Measurements from ENCODE around the gene SLC24A5. TPM values are rescaled to one million over a fixed set of nuclear protein-coding genes. Genes with fewer than 3 reads are reported as not detected.

SLC24A5 gene
- total and polyA plus RNA-seq, 5 donors: not detected

DNA sequence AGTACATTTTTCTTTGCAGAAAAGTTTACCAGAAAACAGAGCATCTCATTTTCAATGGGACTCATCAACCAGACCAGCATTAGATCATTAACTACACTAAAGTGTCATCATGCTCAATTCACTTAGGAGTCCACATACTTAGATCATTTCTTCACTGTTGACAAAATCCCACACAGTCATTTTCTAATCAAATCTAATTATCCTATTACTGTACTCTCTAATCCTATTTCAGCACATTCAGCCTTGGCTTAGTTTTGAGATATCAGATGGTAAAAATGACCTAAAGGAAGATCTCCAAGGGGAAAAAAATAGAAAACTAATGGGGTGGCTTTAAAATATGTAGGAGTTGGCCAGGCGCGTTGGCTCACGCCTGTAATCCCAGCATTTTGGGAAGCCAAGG, 65.5 kb downstream of the SLC24A5 start:
- intact Hi-C loops (cut with DNase I): no loop called here
- WGBS: 92% methylated on average over 3 of the region's 3 CpGs
- no peak overlapping the region for H3K4me3 ChIP-seq (ENCODE audit: low read length)
- ATAC-seq: no peak
- H3K4me1 ChIP-seq (ENCODE audit: control insufficient read depth, insufficient read depth, low read length): no peaks in the 10 kb centered on the region
- DNase-seq: no peak
- H3K27ac ChIP-seq (ENCODE audit: low read length): no peak overlapping the region
- no peaks in the 10 kb centered on the region for H3K27me3 ChIP-seq (ENCODE audit: control insufficient read depth, insufficient read depth)
- H3K9me3 ChIP-seq (ENCODE audit: control insufficient read depth, low read length): no peaks in the 10 kb centered on the region

DNA sequence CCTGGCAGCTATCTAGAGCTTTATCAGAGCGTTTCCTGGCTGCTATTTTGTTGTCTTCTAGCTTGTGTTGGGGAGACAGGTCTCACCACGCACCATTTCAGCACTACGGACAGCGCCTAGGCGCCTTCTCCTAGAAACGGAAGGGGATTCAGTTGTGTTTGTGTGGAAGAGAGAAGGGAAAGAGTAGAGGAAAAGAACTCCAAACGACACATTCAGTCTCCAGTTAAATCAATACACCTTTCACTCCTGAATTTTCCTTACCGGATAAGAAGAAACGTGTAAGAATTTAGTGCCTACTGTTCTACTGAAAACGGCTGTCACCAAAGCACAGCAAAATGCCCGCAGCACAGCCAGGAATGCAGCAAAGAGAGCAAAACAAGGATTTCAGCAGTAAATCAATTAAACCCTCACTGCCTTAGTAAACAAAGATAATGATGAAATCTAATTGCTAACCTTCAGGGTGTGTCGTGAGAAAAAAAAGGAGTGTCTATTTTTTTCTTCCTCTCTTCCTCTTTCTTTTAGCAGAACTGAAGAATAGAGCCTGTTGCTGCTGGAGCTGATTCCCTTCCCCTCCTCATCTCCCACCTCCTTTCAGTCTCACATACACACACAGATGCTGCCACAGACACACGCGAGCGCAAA, 70.3 kb downstream of the SLC24A5 start:
- ATAC-seq: no peak
- no peaks in the 10 kb centered on the region for H3K9me3 ChIP-seq (ENCODE audit: control insufficient read depth, low read length)
- DNase-seq: peak; percentile 63 to 84 (median 83)
- WGBS: 7% methylated on average over 15 of the region's 15 CpGs
- H3K4me1 ChIP-seq (ENCODE audit: control insufficient read depth, insufficient read depth, low read length): no peaks in the 10 kb centered on the region
- H3K27ac ChIP-seq (ENCODE audit: low read length): no peak overlapping the region
- intact Hi-C loops (cut with DNase I): no loop called here
- H3K4me3 ChIP-seq (ENCODE audit: low read length): no peak overlapping the region
- no peaks in the 10 kb centered on the region for H3K27me3 ChIP-seq (ENCODE audit: control insufficient read depth, insufficient read depth)

DNA sequence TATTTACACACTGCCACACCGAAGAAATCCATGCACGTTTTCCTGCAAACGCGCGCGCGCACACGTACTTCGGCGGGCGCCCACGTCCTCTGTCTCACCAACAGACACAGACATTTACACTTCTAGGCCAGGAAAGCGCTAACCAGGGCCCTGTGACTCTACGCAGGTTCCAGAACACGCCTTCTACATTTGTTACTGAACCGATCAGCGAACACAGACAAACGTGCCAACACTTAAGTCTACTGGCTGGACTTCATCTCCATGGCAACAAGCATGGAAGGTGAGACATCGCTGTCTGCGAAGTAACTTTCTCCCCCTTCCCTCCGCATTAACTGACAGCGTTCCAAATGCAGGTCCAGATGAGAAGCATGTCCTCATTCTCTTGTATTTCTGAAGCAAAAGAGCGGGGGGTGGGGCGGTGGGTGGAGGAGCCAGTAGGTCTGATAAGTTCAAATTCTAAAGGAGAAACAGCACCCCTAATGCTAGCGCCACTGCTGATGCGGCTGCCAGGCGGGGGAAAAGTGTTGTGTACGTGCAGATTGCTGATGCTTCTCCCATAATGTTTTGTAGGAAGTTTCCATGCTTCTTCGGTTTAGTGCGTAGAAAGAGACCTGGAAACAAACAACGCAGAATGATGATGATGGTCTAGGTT, 70.9 kb downstream of the SLC24A5 start, which contains the start of gene CTXN2:
TSS of gene CTXN2 (plus strand) at position 92 of the 652 bp plus-strand sequence. CDS start 9,636 bp downstream, outside the sequence.
- H3K4me3 ChIP-seq (ENCODE audit: low read length): no peak within 1 kb of the TSS
- intact Hi-C loops (cut with DNase I): no loop called here
- 8% methylated on average over 31 of the region's 31 CpGs for WGBS
- H3K9me3 ChIP-seq (ENCODE audit: control insufficient read depth, low read length): no peaks in the 10 kb centered on the region
- H3K27me3 ChIP-seq (ENCODE audit: control insufficient read depth, insufficient read depth): no peaks in the 10 kb centered on the region
- H3K27ac ChIP-seq (ENCODE audit: low read length): no peak within 1 kb of the TSS
- DNase-seq (no peak), ATAC-seq (no peak)
- H3K4me1 ChIP-seq (ENCODE audit: control insufficient read depth, insufficient read depth, low read length): no peaks in the 10 kb centered on the region

Other genes starting within 250 kb of the SLC24A5 start
- gene MYEF2, start 57.3 kb downstream of the SLC24A5 start, total RNA-seq: 10 to 100 TPM; 10.2 to 17.5 (median 13.3) TPM
- gene MYEF2, start 57.3 kb downstream of the SLC24A5 start, polyA plus RNA-seq: 7.2 TPM
- not detected for gene CTXN2, start 70.7 kb downstream of the SLC24A5 start, total RNA-seq
- gene CTXN2, start 70.7 kb downstream of the SLC24A5 start, polyA plus RNA-seq: not detected
- not detected for gene SLC12A1, start 85.3 kb downstream of the SLC24A5 start, total RNA-seq
- gene SLC12A1, start 85.3 kb downstream of the SLC24A5 start, polyA plus RNA-seq: not detected
- gene DUT, start 210.4 kb downstream of the SLC24A5 start, total RNA-seq: 10 to 100 TPM; 71.0 to 92.1 (median 84.5) TPM
- gene DUT, start 210.4 kb downstream of the SLC24A5 start, polyA plus RNA-seq: 75.9 TPM

Data from right cardiac atrium (tissue), 5 donors.